ENCODE measurements around the gene MYO1C. TPM values are rescaled to one million over a fixed set of nuclear protein-coding genes. Genes with fewer than 3 reads are reported as not detected.

MYO1C gene
- total and polyA plus RNA-seq, 9 of the 15 experiments (the other 6 are each of a cell fraction or from before 2014, with no cell fraction given), result 0.46 to 32.5 (median 11.6) TPM

DNA sequence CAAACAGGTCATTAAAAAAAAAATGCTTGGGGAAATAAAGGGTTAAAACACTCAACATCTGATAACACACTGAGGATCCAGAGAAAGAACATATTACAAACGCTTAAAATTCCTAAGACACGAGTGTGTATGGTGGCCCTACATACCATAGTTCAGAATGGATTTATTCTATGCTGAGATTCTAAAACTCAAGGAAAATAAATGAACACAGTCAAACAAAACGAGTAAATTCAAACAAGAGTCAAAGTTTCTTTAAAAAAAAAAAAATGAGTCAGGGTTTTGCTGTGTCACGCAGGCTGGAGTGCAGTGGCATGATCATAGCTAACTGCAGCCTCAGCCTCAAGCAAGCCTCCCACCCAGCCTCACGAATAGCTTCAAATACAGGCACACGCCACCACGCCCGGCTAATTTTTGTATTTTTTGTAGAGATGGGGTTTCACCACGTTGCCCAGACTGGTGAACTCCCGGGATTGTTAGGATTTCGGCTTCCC is 53.8 kb downstream of the MYO1C start (continued):
- TF ChIP-seq, protein P1, sequence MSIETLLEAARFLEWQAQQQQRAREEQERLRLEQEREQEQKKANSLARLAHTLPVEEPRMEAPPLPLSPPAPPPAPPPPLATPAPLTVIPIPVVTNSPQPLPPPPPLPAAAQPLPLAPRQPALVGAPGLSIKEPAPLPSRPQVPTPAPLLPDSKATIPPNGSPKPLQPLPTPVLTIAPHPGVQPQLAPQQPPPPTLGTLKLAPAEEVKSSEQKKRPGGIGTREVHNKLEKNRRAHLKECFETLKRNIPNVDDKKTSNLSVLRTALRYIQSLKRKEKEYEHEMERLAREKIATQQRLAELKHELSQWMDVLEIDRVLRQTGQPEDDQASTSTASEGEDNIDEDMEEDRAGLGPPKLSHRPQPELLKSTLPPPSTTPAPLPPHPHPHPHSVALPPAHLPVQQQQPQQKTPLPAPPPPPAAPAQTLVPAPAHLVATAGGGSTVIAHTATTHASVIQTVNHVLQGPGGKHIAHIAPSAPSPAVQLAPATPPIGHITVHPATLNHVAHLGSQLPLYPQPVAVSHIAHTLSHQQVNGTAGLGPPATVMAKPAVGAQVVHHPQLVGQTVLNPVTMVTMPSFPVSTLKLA (conservative IDR thresholded peaks at IDR 0.05), result 0 out of 4 replicates have a peak, but pooled peaks of 1 of the 2 experiments have one; percentile 35
- no peak for TF ChIP-seq SAFB (IDR thresholded peaks at IDR 0.05; ENCODE audit: borderline replicate concordance, low read depth, low read length)
- peak; percentile 92 for TF ChIP-seq ZNF384 (IDR thresholded peaks at IDR 0.05; ENCODE audit: low read depth, low read length)
- TF ChIP-seq RBM25 (IDR thresholded peaks at IDR 0.05; ENCODE audit: low read depth, low read length, severe bottlenecking), result peak; percentile 63
- TF ChIP-seq TRIM28 (IDR thresholded peaks at IDR 0.05), result peak; percentile 72; the same call in 1 of the 2 replicates
- TF ChIP-seq, protein P2, sequence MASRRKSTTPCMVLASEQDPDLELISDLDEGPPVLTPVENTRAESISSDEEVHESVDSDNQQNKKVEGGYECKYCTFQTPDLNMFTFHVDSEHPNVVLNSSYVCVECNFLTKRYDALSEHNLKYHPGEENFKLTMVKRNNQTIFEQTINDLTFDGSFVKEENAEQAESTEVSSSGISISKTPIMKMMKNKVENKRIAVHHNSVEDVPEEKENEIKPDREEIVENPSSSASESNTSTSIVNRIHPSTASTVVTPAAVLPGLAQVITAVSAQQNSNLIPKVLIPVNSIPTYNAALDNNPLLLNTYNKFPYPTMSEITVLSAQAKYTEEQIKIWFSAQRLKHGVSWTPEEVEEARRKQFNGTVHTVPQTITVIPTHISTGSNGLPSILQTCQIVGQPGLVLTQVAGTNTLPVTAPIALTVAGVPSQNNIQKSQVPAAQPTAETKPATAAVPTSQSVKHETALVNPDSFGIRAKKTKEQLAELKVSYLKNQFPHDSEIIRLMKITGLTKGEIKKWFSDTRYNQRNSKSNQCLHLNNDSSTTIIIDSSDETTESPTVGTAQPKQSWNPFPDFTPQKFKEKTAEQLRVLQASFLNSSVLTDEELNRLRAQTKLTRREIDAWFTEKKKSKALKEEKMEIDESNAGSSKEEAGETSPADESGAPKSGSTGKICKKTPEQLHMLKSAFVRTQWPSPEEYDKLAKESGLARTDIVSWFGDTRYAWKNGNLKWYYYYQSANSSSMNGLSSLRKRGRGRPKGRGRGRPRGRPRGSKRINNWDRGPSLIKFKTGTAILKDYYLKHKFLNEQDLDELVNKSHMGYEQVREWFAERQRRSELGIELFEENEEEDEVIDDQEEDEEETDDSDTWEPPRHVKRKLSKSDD (conservative IDR thresholded peaks at IDR 0.05; ENCODE audit: low read length), result no peak
- no peak for TF ChIP-seq CHD7 (IDR thresholded peaks at IDR 0.05; ENCODE audit: low read depth, low read length)
- TF ChIP-seq RCOR1 (IDR thresholded peaks at IDR 0.05; ENCODE audit: borderline replicate concordance in 1 of 2, low read depth in 2 of 2, low read length in 2 of 2), result peak in 1 of 2 experiments; percentile 42; a peak in 1 of 4 replicates
- 0 out of 2 replicates have a peak, but pooled peaks have one; percentile 17 for TF ChIP-seq MTA1 (IDR thresholded peaks at IDR 0.05; ENCODE audit: borderline replicate concordance)
- peak; percentile 65; the same call in 1 of the 2 replicates for TF ChIP-seq MAFK (IDR thresholded peaks at IDR 0.05; ENCODE audit: low read length)
- TF ChIP-seq CHD1 (IDR thresholded peaks at IDR 0.05; ENCODE audit: low read length), result no peak
- TF ChIP-seq U2AF1 (optimal IDR thresholded peaks at IDR 0.05; ENCODE audit: low read depth, low read length), result no peak
